NT2/D1 (cell line): Measurements from ENCODE around the gene RETREG1.

Source experiments
- SUZ12 ChIP-seq: IDR thresholded peaks from 2 replicates; pipeline ENCODE4 v1.6.1; 2011; ENCODE audit not compliant: insufficient read length, insufficient read depth; ENCODE audit errors: extremely low read depth
- YY1 ChIP-seq: IDR thresholded peaks from 2 replicates; pipeline ENCODE4 v1.6.1; 2011; ENCODE audit not compliant: insufficient read length, insufficient read depth
- ZNF274 ChIP-seq: IDR thresholded peaks from 2 replicates; pipeline ENCODE4 v1.6.1; 2011; ENCODE audit warnings: mild to moderate bottlenecking, low read depth, low read length

DNA sequence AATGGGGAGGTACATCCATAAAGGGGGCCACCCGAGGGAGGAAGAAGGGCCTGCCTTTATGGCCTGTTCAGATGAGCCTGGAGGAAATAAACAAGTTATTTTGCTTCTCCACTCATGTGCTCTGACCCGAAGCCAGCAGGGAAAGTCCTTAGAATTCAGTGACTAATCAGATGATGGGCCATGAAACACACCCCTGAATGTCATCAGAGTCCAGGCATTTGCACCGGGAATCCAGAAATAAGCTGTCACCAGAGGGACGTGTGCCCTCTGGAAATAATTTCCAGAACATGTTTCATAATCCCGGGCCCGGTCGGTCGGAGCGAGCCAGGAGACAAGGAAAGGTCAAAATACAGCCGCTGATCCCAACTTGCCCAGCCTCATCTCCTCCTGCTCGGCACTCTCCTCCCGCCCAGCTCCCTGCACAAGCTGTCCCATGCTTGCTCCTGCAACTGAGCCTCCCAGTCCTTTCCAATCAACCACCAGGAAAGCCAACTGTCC is 77.6 kb downstream of the RETREG1 start:
- no peak for TF ChIP-seq SUZ12
- no peak for TF ChIP-seq YY1
- TF ChIP-seq ZNF274, result no peak
